Measurements from ENCODE around the gene PPP3R1.

Gene PPP3R1

GRCh38 chr2:68141875-68142274 is 110.5 kb downstream of the PPP3R1 start:
- TF ChIP-seq, protein P1, sequence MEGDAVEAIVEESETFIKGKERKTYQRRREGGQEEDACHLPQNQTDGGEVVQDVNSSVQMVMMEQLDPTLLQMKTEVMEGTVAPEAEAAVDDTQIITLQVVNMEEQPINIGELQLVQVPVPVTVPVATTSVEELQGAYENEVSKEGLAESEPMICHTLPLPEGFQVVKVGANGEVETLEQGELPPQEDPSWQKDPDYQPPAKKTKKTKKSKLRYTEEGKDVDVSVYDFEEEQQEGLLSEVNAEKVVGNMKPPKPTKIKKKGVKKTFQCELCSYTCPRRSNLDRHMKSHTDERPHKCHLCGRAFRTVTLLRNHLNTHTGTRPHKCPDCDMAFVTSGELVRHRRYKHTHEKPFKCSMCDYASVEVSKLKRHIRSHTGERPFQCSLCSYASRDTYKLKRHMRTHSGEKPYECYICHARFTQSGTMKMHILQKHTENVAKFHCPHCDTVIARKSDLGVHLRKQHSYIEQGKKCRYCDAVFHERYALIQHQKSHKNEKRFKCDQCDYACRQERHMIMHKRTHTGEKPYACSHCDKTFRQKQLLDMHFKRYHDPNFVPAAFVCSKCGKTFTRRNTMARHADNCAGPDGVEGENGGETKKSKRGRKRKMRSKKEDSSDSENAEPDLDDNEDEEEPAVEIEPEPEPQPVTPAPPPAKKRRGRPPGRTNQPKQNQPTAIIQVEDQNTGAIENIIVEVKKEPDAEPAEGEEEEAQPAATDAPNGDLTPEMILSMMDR (conservative IDR thresholded peaks at IDR 0.05): no peak
- H3K27ac ChIP-seq: no peak overlapping the region

- TF ChIP-seq, protein P1 (conservative IDR thresholded peaks at IDR 0.05): no peak
- H3K27ac ChIP-seq: no peak overlapping the region
Observed at GRCh38 chr2:68135448-68136320, 116.6 kb downstream of the PPP3R1 start.

DNA sequence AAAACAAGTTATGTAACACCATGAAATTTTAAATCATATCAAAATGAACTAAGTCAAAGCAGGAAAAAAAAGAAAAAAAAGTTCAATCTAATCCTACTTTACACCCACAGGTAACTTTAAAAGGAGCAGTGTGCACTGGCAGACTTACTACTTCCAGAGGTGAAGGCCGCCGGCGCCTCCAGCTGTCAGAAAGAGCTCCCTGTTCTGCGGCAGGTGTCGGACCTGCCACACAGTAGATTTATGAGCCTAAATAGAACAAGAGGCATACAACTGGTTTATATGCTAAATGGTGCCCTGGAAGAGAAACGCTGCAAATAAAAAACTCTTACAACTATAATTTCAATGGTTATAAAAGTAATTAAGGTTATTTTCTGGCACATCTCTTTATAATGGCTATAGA is 117.8 kb downstream of the PPP3R1 start:
- no peak overlapping the region for H3K27ac ChIP-seq
- TF ChIP-seq, protein P1 (conservative IDR thresholded peaks at IDR 0.05): no peak

- TF ChIP-seq, protein P1 (conservative IDR thresholded peaks at IDR 0.05): no peak
- no peak overlapping the region for H3K27ac ChIP-seq
Observed at GRCh38 chr2:68134120-68134519, 118.2 kb downstream of the PPP3R1 start.

All from VCaP (cell line).